K562 (cell line): Measurements from ENCODE around the gene SOBP.

Experiments used
- E2F6 ChIP-seq, 2 experiments: IDR thresholded peaks; 2 replicates each; pipeline ENCODE4 v1.6.1; 2011; ENCODE audit warnings: borderline replicate concordance in 1 of 2, control low read depth in 1 of 2, low read depth in 1 of 2, low read length in 1 of 2, mild to moderate bottlenecking in 1 of 2, mixed read lengths in 1 of 2, moderate library complexity in 1 of 2; ENCODE audit not compliant: insufficient read depth in 1 of 2, insufficient read length in 1 of 2, poor library complexity in 1 of 2, severe bottlenecking in 1 of 2; ENCODE audit errors: extremely low read depth in 1 of 2
- KDM4B ChIP-seq, 2 experiments: fragments of 450-650 bp in 1 of 2; sonication (generic) in 1 of 2; IDR thresholded peaks; 2 replicates each; pipeline ENCODE4 v1.6.1; 2016 to 2017; ENCODE audit warnings: borderline replicate concordance in 2 of 2, antibody characterized with exemption in 1 of 2, low read depth in 1 of 2, mild to moderate bottlenecking in 1 of 2
- NFYB ChIP-seq: IDR thresholded peaks from 2 replicates; pipeline ENCODE4 v1.6.1; 2011; ENCODE audit warnings: mild to moderate bottlenecking, moderate library complexity; ENCODE audit not compliant: insufficient read length; ENCODE audit errors: extremely low read depth
- RFX1 ChIP-seq: fragments of 450-650 bp; IDR thresholded peaks from 2 replicates; pipeline ENCODE4 v1.6.1; 2016; ENCODE audit warnings: mild to moderate bottlenecking, moderate library complexity
- ZKSCAN1 ChIP-seq: fragments of 150-350 bp; IDR thresholded peaks from 2 replicates; pipeline ENCODE4 v1.6.1; 2016; ENCODE audit warnings: low read depth, low read length

- TF ChIP-seq E2F6 (IDR thresholded peaks at IDR 0.05; ENCODE audit: borderline replicate concordance in 1 of 2, extremely low read depth in 1 of 2, insufficient read depth in 1 of 2, insufficient read length in 1 of 2, low read depth in 1 of 2, low read length in 1 of 2, poor library complexity in 1 of 2, severe bottlenecking in 1 of 2), result no peak
- no peak for TF ChIP-seq ZKSCAN1
- TF ChIP-seq KDM4B (IDR thresholded peaks at IDR 0.05; ENCODE audit: borderline replicate concordance in 2 of 2, low read depth in 1 of 2), result no peak
- no peak for TF ChIP-seq NFYB
- no peak for TF ChIP-seq RFX1
Measured at GRCh38 chr6:107657755-107658461, 168.0 kb downstream of the SOBP start.
